Measurements from ENCODE around the gene PGM1.

Gene PGM1

DNA sequence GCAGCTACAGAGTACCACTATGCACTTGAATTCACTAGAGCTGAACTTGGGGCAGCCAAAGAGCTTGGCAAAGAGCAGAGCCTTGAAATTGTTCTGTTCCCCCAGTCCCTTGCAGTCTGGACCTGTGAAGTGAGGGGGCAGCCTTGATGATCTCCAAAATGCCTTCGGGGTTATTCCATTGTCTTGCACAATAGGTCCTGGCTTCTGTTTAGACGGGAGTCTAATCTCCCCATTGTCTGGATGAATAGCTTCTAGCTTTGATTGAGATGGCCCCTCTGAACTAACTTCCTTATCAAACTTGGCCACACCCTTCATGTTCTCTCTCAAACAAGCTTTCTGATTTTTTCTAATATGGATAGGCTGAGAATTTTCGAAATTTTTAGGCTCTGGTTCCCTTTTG is 72.6 kb downstream of the PGM1 start:
- no peak for DNase-seq (ENCODE audit: low spot score)

DNA sequence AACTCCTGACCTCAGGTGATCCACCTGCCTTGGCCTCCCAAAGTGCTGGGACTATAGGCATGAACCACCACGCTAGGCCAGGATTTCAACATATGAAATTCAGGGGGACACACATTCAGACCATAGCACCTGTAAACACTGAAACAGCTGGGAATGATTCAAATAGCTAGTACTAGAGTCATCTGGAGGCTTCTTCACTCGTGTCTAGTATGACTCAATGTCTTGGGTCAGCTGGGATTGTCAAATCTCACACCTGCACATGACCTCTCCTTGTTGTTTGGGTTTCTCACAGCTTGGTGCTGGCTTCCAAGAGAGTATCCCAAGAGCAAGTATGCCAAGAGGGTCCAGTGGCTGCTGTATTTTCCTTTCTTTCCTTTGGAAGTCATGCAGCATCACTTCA is 75.1 kb downstream of the PGM1 start:
- no peak for DNase-seq (ENCODE audit: low spot score)

DNA sequence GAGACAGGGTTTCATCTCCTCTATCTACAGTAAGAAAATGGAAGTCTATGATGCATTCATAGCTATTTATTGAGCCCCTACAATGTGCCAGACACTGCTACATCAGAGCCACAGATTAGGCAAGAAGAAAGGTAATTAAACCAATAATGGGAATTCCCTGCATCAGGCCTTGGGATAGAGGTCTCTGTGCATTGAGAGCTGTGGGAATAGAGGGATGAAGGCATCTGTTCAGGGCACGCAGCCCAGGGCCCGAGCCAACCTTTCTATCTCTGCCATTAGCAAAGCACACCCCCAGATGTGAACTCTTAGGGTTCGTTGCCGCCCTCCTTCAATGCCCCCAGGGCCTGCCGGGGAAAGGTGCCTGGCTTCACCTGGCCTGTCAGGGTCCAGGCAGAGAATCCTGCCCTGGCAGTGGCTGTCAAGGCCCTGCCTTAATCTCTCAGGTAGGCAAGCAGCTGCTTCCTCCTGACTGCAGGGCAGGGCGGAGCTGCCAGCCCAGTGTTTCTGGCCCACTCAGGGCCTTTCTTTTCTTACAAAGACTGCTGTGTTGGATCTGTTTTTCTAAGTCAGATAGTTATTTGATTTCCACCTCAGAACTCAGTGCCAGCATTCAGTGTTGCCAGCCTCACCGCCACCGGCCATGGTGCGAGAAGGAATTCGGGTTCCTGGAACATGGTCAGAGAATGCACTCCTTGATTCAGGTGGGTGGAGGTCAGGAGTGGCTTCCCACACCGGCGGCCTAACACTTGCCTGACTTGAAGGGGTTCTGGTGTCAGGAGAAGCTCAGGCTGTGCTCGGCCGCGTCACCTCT is 76.1 kb downstream of the PGM1 start:
- no peak for DNase-seq (ENCODE audit: low spot score)

DNA sequence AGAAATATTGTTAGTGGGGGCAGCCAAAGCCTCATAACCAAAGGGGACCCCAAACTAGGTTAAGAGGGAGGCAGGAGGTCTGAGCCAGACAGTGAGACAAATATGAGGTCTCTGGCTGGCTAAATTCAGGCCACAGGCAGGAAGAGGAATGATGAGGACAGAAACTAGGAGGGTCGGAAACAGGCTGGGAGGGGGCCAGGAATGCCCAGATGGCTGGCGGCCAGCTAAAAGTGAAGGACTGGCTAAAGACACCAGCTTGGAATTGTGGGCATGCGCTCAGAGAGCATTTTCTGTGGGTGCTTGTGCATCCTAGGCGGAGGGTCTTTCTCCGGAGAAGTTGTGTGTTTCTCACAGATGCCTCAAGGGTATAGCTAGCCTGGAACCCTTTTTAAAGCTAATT is 77.0 kb downstream of the PGM1 start:
- no peak for DNase-seq (ENCODE audit: low spot score)

DNA sequence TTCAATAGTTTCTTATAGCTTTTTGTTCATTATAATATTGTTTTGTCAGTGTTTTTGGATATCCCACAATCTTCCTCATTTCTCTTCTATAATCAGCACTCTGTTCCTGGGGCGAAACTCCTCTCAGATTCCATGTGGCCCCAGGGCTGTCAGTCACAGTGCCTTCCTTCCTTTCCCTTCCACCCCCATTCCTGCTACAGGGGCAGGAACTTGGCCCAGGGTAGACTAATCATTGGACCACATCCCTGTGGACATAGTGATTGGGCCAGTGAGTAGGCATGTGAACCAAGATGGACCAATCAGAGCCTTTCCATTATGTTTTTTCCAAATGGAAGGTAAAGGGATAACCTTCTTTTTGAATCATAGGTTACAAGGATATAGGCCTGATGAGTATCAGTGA is 78.3 kb downstream of the PGM1 start:
- DNase-seq (ENCODE audit: low spot score): no peak

DNA sequence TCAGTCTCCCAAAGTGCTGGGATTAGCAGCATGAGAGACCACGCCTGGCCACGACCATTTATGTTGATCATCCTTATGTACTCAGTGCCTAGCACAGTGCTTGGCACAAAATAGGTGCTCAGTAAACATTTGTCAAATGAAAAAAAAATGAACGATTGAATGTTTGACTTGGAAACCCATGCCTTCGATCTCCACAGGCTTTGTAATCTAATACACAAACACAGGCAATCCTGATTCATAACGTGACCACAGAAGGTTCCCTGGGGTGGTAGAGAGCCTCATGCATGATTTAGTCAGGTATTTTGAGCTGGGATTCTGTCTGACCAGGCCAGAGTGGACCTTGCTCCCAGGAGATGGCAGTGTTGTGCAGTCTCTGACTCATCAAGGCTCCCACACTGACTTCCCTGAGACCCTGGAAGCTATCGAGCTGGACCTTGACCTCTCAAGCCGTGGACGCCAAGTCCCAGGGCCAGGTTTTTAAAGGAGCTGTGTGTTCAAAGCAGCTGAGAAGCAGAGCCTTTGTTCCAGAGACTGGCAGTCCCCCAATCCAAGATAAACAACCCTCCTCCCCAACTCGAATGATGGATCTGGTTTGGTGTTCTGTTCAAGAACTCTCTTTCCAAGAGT is 81.1 kb downstream of the PGM1 start:
- peak; percentile 84 for DNase-seq (ENCODE audit: low spot score)

DNA sequence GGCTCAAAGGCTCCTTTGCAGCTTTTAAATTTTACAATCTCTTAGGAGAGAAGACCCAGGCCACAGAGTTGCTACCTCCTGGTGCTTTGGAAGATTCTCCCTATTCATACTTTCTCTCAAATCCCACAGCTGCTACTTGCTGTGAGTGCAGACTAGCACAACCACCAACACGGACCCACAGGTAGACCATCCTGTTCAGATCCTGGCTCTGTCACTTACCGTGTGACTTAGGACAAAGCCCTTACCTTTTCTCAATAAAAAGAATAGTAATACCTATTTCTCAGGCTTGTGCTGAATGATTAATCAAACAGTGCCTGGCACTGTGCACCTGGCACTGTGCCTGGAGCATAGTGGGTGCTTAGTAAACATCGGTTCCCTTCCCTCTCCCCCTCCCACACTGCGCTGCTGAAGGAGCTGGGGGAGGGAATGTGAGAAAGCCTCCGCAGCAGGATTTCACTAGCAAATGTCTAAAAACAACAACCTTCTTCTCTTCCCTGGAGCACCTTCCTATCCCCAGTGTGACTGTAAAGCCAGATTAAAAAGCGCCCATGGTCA is 81.7 kb downstream of the PGM1 start:
- DNase-seq (ENCODE audit: low spot score): no peak

DNA sequence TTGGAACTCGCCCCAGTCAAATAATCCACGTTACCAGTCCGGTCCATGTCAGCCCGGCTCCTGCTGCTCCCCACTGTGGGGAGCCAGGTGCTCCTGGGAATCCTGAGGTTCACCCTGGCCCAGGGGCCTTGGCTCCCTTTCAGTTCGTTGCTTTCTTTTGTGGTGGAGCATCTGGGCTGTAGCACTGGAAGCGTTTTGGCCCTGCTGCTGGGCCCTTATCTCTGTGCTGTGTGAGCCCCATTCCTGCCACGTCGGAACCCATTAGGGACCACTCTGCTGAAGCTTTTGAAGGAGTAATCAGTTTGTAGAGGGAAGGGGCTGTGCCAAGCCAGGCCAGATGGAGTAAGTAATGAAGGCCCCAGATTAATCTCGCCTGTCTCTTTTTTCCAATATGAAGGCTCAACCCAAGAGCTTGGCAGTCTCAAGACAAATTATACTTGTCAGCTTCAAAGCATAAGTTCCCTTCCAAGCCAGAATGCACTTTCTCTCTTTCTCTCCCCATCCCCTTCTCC is 82.3 kb downstream of the PGM1 start:
- no peak for DNase-seq (ENCODE audit: low spot score)

DNA sequence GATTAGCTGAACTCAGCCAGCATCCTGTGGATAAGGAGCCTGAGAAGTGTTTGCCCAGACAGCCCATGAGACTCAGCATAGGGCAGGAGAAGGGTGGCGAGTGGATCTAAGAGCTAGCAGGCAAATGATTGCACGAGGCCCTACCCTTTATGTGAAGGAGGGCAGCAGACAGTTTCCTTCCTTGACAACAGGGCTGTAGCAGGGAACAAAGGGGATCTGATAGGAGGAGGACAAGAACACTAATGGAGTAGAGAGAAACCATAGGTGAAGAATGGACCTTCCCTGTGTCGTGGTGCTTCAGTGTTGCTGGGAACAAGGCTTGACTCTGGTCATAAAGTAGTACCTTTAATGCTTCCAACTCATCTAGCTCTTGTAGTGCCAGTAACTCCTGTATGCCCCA is 84.3 kb downstream of the PGM1 start:
- DNase-seq (ENCODE audit: low spot score): no peak

DNA sequence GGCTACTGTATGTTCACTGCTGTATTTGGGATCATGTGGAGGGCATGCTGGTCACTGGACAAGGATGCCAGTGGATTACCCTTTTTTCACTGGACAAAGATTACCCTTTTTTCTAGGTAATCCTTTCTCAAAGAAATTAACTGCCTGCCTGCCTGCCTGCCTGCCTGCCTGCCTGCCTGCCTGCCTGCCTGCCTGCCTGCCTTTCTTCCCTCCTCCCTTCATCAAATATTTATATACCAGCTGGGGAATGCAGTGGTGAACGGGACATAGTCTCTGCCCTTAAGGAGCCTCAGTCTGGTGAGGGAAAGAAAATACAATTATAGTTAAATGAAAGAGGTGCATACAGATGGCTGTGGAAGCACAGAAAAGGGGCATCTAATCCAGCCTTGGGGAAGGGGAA is 85.0 kb downstream of the PGM1 start:
- DNase-seq (ENCODE audit: low spot score): no peak

DNA sequence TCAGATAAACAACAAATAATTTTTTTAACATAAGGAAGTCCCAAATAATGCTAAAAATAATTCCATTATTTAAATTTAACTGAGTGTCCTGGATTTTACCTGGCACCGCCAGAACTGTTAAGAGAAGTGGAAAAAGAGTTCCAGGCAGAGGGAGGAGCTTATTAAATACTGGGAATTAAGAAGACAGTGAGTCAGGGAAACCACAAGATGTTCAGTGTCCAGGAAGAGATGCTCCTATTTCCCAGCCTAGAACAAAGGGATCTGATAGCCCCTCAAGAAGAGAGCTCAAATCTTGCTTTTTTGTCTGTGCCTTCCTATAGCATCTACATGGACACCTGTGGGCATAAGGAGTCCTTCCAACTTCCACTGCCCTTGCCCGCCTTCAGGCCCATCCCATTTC is 85.9 kb downstream of the PGM1 start:
- no peak for DNase-seq (ENCODE audit: low spot score)

DNA sequence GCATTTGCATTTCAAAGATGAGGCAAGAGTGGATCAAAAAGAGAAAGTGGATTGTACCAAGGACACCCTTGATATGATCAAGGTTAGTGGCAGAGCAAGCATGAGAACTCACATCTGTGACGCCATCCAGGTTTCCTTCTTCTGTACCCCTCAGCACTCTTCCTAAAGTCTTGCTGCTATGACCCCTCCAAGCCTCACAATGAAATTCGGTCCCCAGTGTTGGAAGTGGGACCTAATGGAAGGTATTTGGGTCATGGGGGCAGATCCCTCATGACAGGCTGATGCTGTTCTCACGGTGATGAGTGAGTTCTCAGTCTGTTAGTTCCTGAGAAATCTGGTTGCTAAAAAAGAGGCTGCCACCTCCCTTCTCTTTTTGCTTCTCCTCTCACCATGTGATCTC is 86.4 kb downstream of the PGM1 start:
- no peak for DNase-seq (ENCODE audit: low spot score)

DNA sequence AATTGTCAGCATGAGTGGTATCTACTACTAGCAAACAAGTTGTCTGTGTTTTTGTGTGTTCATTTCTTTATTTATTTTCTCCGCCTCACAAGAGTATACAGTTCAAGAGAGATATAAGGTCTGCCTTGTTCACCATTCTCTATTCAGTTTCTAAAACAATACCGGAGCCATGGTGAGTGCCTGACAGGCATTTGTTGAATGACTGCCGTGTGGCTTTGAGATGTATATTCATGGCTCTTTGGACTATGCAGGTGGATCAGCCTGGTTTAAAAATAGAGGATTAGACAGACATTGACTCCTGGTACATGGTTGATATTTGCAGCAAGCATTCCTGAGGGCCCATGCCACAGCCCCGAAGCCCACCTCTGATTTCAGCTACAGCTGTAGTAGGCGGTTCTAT is 89.7 kb downstream of the PGM1 start:
- DNase-seq (ENCODE audit: low spot score): no peak

DNA sequence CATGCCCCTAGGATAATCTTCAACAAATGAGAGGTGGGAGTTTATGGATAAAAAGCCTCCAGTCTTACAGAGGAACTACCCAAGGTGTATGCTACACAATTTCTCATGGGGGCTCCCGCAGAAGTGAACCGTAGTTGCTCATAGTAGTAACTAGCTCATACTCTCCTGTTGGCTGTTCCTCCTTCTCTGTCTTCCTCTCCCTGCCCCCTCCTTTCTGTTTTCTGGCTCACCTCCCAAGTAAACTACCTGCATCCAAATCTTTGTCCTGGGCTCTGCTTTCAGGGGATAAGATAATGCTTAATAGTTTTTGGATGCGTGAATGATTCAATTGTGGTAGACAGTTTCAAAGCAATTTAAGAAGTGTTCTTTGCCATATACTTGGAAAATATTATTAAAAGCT is 90.5 kb downstream of the PGM1 start:
- no peak for DNase-seq (ENCODE audit: low spot score)

DNA sequence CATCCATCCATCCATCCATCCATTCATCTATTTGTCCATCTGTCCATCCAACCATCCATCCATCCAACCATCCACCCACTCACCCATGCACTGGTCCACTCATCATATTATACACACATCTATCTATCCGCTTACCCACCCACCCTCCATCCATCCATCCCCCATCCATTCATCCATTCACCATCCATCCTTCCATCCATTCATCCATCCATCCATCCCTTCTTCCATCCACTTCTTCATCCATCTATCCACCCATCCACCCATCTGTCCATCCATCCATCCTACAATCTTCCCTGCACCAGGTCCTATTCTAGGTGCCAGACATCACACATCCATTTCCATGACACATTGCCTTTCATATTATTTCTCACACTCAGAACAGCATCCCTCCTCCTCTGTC is 93.5 kb downstream of the PGM1 start:
- DNase-seq (ENCODE audit: low spot score): no peak

DNA sequence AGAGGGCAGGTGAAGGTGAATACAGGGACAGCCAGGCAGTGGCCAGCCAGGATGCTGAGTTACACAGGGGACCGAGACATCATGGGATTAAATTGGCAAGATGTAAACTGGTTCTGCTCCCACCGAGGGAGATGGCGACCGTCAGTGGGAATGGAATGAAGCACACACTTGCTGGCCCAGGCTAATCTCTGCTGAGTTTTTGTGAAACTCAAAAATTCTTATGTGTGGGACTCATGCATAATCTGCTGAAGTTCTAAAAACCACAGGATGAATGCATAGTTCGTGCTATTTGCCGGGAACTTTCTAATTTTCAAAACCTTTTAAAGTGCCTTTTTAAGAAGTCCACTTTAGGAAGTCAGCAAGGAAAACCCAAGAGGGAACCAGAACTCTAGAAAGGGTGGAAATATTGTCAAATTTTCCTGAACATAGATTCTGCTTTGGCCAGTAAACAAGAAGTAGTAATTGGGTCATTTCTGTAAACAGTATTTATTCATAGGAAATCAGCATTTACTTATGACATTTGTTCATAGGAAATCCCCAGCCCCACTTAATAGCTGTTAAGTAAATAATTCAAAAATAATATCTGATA is 95.2 kb downstream of the PGM1 start:
- peak; percentile 58 for DNase-seq (ENCODE audit: low spot score)

DNA sequence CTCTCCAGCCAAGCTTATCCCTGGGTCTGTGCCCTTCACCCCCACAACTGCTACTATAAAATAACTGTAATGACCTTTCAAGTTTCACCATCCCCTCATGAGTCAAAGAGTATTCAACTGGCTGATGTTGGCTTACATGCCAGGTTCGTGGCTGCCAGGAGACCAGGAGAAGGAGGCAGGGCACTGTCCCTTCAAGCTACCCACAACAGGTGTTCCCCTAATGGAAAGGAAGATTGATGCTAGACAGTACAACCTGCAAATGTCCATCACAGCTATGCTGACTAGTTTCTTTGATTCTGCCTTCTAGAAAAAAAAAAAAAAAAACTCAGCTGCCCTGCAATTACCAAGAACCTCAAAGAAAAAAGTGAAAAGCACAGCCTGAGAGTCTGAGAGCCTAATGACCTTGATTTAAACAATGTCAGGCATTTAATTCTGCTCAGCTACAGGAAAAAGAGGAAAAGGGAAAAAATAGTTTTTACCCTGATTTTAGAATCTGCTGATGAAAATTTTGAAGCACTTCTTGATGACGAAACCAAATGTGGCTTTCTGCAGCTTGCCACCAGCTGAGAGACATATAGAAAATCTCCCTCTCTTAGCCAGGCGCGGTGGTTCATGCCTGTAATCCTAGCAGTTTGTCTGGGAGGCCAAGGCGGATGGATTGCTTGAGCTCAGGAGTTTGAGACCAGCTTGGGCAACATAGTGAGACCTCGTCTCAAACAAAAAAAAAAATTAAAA is 97.9 kb downstream of the PGM1 start:
- DNase-seq (ENCODE audit: low spot score): no peak

DNA sequence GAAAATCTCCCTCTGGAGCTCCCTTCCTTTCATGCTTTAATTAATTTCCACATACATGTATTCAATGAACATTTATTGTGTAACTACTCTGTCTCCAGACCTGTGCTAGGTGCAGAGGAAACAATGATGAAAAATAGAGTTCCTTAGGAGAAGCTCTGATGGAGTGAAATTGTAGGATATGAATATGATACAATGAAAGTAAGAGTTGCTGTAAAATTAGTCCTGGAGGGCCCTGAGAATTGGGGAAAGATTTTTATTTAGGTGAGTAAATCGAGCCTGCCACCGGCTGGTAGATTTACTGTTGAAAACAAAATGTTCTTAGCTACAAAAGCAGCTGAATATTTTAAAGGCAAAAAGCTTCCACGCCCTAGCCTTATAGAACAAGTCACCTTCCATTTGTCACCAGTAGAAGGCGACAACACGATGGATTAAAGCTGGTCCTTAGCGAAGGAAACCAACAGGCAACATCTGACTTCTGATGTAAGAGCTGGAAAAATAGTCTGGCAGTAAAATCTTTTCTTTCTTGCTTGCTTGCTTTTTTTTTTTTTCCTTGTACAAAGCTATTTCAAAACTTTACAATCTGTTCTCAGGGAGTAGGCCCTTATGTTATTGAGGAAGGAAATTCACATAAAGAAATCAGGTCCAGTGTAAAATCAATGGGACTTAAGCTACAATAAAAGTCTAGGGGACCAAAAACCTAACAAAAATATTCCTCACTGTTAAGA is 98.7 kb downstream of the PGM1 start:
- DNase-seq (ENCODE audit: low spot score): peak; percentile 75

DNA sequence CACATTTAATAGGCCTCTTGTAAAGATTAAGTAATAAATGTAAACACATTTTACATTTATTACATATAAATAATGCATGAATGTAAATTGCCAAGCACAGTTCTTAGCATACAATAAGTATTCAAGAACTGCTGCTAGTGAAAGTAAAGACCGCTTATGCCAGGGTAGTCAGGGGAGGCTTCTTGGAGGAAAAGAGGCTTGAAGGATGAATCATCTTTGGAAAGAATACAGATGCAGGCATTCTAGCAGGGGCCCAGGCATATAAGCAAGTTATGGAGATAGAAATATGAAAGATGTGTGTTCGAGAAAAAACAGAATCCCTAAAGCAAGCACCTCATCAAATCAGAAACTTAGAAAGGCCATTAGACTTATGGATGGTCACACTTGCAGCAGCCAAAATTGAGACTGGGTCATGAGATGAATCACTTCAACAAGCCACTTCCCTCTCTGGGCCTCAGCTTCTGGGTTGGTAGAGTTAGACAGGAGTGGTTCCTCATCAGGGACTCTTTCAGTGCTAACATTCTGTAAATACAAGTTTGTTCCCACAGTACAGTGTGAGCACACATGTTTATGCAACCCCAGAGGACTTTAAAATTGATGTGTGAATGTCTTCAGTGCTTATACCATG is 100.8 kb downstream of the PGM1 start:
- DNase-seq (ENCODE audit: low spot score): peak; percentile 12

DNA sequence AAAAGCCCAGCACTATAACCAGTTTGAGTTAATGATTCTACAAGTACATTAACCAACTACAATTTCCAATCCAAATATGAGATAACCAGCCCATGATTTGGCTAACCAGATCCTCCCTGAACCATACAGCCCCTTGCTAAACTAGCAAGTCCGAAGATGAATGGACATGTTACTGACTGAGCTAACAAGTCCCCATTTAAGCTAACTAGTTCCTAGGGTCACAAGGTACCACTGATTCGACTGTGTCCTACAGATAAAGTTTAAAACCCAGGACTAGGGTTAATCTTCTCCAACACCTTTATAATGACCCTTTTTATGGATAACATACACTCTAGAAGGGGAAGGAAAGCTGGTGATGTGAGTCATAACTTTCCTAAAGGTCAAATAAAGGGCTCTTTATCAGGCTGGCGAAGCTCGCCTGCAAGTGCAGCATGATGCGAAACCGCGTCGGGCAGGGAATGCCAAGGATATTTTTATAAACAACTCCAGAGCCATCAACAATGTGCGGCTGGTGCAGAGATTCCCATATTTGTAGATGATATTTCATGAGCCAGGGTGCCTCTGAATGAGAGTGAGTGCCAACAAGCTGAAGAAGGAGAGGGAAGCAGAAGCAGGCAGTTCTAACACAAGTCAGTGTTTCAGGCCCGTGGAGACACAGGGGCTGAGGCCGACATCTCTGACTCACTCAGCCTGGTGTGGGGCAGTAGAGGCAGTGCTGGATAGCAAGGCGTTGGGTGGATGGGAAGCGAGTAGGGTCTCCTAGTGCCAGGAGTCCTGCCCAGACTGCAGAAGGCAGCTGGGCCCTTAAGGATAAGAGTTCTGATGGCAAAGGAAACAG is 105.0 kb downstream of the PGM1 start:
- DNase-seq (ENCODE audit: low spot score): no peak

Measured in hepatic stellate cell (primary cell).